Retinal pigment epithelial cell (primary cell): ENCODE measurements around the gene TNFRSF1B.

Source experiments
- DNase-seq: peaks from one replicate; pipeline ENCODE4 v3.0.0-alpha.2; 2010; ENCODE audit warnings: low read depth
- H3K4me3 ChIP-seq: 2 replicates; pipeline ENCODE4 v1.5.1; 2011; ENCODE audit warnings: mild to moderate bottlenecking, low read length, control low read depth, moderate library complexity
- TF ChIP-seq, protein P1 (sequence below): conservative IDR thresholded peaks from 2 replicates; pipeline ENCODE4 v1.5.1; 2011; ENCODE audit warnings: low read depth, low read length, control low read depth, inconsistent platforms

The TNFRSF1B gene

DNA sequence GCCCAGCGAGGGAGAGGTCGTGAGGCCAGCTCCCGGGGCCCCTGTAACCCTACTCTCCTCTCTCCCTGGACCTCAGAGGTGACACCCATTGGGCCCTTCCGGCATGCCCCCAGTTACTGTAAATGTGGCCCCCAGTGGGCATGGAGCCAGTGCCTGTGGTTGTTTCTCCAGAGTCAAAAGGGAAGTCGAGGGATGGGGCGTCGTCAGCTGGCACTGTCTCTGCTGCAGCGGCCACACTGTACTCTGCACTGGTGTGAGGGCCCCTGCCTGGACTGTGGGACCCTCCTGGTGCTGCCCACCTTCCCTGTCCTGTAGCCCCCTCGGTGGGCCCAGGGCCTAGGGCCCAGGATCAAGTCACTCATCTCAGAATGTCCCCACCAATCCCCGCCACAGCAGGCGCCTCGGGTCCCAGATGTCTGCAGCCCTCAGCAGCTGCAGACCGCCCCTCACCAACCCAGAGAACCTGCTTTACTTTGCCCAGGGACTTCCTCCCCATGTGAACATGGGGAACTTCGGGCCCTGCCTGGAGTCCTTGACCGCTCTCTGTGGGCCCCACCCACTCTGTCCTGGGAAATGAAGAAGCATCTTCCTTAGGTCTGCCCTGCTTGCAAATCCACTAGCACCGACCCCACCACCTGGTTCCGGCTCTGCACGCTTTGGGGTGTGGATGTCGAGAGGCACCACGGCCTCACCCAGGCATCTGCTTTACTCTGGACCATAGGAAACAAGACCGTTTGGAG lies 23.7 kb upstream of the TNFRSF1B start:
- DNase-seq, result no peak
- TF ChIP-seq, protein P1, sequence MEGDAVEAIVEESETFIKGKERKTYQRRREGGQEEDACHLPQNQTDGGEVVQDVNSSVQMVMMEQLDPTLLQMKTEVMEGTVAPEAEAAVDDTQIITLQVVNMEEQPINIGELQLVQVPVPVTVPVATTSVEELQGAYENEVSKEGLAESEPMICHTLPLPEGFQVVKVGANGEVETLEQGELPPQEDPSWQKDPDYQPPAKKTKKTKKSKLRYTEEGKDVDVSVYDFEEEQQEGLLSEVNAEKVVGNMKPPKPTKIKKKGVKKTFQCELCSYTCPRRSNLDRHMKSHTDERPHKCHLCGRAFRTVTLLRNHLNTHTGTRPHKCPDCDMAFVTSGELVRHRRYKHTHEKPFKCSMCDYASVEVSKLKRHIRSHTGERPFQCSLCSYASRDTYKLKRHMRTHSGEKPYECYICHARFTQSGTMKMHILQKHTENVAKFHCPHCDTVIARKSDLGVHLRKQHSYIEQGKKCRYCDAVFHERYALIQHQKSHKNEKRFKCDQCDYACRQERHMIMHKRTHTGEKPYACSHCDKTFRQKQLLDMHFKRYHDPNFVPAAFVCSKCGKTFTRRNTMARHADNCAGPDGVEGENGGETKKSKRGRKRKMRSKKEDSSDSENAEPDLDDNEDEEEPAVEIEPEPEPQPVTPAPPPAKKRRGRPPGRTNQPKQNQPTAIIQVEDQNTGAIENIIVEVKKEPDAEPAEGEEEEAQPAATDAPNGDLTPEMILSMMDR, result no peak
- no peak overlapping the region for H3K4me3 ChIP-seq

DNA sequence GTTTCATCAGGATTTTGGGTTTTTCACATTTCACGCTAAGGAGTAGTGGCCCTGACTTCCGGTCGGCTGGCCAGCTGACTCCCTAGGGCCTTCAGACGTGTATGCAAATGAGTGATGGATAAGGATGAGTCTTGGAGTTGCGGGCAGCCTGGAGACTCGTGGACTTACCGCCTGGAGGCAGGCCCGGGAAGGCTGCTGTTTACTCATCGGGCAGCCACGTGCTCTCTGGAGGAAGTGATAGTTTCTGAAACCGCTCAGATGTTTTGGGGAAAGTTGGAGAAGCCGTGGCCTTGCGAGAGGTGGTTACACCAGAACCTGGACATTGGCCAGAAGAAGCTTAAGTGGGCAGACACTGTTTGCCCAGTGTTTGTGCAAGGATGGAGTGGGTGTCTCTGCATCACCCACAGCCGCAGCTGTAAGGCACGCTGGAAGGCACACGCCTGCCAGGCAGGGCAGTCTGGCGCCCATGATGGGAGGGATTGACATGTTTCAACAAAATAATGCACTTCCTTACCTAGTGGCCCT lies 23.1 kb upstream of the TNFRSF1B start:
- DNase-seq, result no peak
- TF ChIP-seq, protein P1, result no peak
- H3K4me3 ChIP-seq, result no peak overlapping the region

DNA sequence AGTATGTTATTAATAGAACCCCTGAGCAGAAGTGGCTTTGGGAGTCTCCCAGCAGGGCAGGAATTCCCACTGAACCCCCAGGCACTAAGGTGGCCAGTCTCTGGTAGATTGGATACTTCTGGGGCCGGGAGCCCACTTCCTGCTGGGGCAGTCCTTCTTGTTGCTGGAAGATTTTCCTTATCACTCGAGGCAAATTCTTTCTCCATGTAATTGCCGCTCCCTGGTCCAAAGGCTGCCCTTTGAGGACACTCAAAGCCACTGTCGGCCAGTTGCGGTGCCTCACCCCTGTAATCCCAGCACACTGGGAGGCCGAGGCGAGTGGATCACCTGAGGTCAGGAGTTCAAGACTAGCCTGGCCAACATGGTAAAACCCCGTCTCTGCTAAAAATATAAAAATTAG lies 22.6 kb upstream of the TNFRSF1B start:
- DNase-seq, result no peak
- TF ChIP-seq, protein P1, result no peak
- no peak overlapping the region for H3K4me3 ChIP-seq

DNA sequence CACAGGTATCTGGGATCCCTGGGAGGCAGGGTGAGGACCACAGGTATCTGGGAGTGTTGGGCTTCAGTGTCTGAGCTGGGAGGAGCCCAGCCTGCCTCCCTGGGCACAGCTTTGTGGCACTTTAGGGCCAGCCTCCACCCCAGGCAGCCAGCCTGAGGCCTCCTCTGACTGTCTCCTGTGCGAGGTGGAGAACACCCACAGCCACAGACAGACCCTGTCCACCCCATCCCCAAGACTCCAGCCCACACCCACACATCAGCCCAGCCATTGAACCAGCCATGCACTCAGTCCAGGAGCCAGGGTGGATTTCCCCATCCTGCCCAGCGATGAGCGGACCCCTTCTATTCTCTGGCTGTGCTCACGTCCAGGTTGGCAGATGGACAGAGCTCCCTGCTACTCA lies 21.8 kb upstream of the TNFRSF1B start:
- TF ChIP-seq, protein P1, result no peak
- H3K4me3 ChIP-seq, result no peak overlapping the region
- DNase-seq, result no peak

DNA sequence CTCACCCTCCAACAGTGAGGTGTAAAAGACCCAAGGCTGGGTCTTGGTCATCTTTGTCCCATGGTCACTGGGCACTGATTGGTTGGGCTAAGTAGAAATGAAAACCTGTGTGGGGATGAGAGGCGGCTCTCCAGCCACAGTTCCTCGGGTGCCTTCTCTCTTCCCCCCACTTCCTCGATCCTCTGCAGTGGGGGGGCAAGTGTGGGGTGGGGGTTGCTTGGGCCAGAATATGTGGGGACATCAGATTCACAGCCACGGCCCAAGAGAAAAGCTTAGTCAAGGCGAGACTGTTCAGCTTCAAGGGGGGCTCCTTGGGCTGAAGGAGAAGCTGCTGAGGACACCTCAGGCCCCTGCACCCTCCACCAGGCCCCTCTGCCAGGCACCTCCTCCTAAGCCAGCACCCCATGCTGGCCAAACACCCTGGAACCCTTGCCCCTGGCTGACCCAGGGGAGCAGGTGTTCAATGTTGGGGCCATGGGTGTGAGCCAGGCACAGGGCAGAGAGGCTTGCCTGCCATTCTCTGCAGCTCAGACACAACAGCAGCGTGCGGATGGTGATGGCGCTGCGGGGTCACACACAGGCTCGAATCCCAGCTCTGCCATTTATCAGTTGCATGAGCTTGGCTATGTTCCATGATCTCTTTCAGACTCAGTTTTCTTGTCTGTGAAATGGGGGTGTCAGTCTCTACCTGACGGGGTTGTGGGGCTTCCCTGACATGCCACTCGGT lies 21.0 kb upstream of the TNFRSF1B start:
- TF ChIP-seq, protein P1, result no peak
- no peak overlapping the region for H3K4me3 ChIP-seq
- no peak for DNase-seq

DNA sequence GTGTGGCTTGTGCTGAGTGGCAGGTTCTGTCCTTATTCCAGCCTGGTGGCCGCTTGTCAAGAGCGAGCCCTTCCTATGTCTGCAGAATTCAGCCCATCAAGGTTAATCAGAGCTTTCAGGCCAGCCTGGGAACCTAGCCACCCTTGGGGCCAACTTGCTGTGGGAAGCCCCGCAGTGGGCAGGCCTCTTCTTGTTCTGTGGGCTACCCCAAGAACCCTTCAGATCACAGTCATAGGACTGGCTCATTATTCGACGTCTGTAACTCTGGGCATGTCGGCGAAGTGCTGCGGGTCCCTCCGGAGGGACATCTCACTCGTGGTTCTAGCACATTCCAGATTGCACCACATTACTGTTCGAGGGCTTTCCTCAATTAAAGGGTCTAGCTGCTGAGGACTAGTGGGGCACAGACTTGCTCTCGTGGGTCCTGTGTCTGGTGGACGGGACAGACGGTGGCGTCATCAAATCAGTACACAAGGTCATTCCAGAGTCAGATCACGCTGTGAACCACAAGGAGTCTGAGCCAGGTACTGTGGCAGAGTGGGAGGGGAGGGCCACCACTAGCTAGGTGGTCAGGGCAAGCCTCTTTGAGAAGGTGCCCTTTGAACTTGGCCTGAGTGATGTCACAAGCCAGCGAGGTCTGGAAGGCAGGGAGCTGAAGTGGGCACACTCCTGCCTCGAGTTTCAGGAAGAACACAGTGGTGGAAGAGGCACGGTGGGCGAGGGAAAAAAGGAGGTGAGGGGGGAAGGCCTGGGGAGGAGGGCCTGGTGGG lies 20.3 kb upstream of the TNFRSF1B start:
- no peak for DNase-seq
- TF ChIP-seq, protein P1, result no peak
- no peak overlapping the region for H3K4me3 ChIP-seq
